K562 (cell line): ENCODE data around the gene POU3F1. TPM values are rescaled to one million over a fixed set of nuclear protein-coding genes. Genes with fewer than 3 reads are reported as not detected.

Source experiments
- ARID4B ChIP-seq: sonication (generic); formaldehyde crosslinking; IDR thresholded peaks from 2 replicates; pipeline ENCODE4 v1.8.0; 2022; ENCODE audit warnings: mild to moderate bottlenecking, missing genetic modification reagents
- BRCA1 ChIP-seq, 2 experiments: fragments of 450-650 bp in 1 of 2; sonication (generic) in 1 of 2; formaldehyde crosslinking in 1 of 2; IDR thresholded peaks; 2 replicates each; pipeline versions ENCODE4 v1.5.0 to v1.6.1; 2017 to 2020; ENCODE audit warnings: mild to moderate bottlenecking in 1 of 2, missing genetic modification reagents in 1 of 2
- CCAR2 ChIP-seq: fragments of 200-400 bp; formaldehyde crosslinking; IDR thresholded peaks from 2 replicates; pipeline ENCODE4 v1.6.1; 2017; ENCODE audit warnings: mild to moderate bottlenecking, low read depth, low read length
- CEBPB ChIP-seq: fragments of 450-650 bp; IDR thresholded peaks from 2 replicates; pipeline ENCODE4 v1.6.1; 2016; ENCODE audit warnings: missing genetic modification characterization, missing compliant biosample characterization
- E2F6 ChIP-seq, 2 experiments: IDR thresholded peaks; 2 replicates each; pipeline ENCODE4 v1.6.1; 2011; ENCODE audit warnings: borderline replicate concordance in 1 of 2, control low read depth in 1 of 2, low read depth in 1 of 2, low read length in 1 of 2, mild to moderate bottlenecking in 1 of 2, mixed read lengths in 1 of 2, moderate library complexity in 1 of 2; ENCODE audit not compliant: insufficient read depth in 1 of 2, insufficient read length in 1 of 2, poor library complexity in 1 of 2, severe bottlenecking in 1 of 2; ENCODE audit errors: extremely low read depth in 1 of 2
- EP400 ChIP-seq: fragments of 450-650 bp; IDR thresholded peaks from 2 replicates; pipeline ENCODE4 v1.6.1; 2017; ENCODE audit warnings: antibody characterized with exemption, mild to moderate bottlenecking, moderate library complexity
- HMG20B ChIP-seq: fragments of 250-450 bp; sonication (Bioruptor Pico); IDR thresholded peaks from 2 replicates; pipeline ENCODE4 v1.5.0; 2021; ENCODE audit warnings: mild to moderate bottlenecking
- MLLT1 ChIP-seq, 2 experiments: fragments of 450-650 bp; IDR thresholded peaks; 2 replicates each; pipeline ENCODE4 v1.6.1; 2016
- MTA3 ChIP-seq: fragments of 450-650 bp; formaldehyde crosslinking; IDR thresholded peaks from 2 replicates; pipeline ENCODE4 v1.6.1; 2017; ENCODE audit warnings: mild to moderate bottlenecking, borderline replicate concordance
- POLR2H ChIP-seq: IDR thresholded peaks from 2 replicates; pipeline ENCODE4 v1.6.1; 2016; ENCODE audit warnings: missing genetic modification characterization, low read depth, mild to moderate bottlenecking, control low read depth, missing compliant biosample characterization, moderate library complexity
- POLR3A ChIP-seq: IDR thresholded peaks from 2 replicates; pipeline ENCODE4 v1.6.1; 2011; ENCODE audit warnings: borderline replicate concordance, mild to moderate bottlenecking, moderate library complexity; ENCODE audit not compliant: insufficient read length, insufficient read depth; ENCODE audit errors: extremely low read depth
- RBM17 ChIP-seq: fragments of 200-400 bp; formaldehyde crosslinking; IDR thresholded peaks from 2 replicates; pipeline ENCODE4 v1.6.1; 2017; ENCODE audit warnings: low read depth, mild to moderate bottlenecking, low read length, borderline replicate concordance
- SMAD2 ChIP-seq: fragments of 150-350 bp; IDR thresholded peaks from 2 replicates; pipeline ENCODE4 v1.6.1; 2014; ENCODE audit warnings: low read depth, mild to moderate bottlenecking, low read length
- SNIP1 ChIP-seq: fragments of 450-650 bp; IDR thresholded peaks from 2 replicates; pipeline ENCODE4 v1.7.1; 2017; ENCODE audit warnings: low read depth, mild to moderate bottlenecking
- SRSF9 ChIP-seq: fragments of 200-400 bp; formaldehyde crosslinking; IDR thresholded peaks from 2 replicates; pipeline ENCODE4 v1.6.1; 2017; ENCODE audit warnings: low read depth, low read length, borderline replicate concordance
- SUPT5H ChIP-seq: fragments of 450-650 bp; IDR thresholded peaks from 2 replicates; pipeline ENCODE4 v1.6.1; 2016
- polyA plus RNA-seq, 8 experiments: library from polyadenylated mRNA; depleted of rRNA in 4 of 8; stranded (reverse) in 5 of 8; unstranded in 3 of 8; fragments of >200 nt; fragmentation: Nextera tagmentation in 2 of 8; fragmentation: Illumina TruSeq in 1 of 8; extraction: Ambion mirVana in 2 of 8; extraction: Trizol in 1 of 8; gene quantifications; 2 replicates each; pipeline versions ENCODE4 v1.2.1 to v1.2.3, GENCODE V29; 2011 to 2014; ENCODE audit warnings: inconsistent platforms in 1 of 8, missing spikeins in 1 of 8
- total RNA-seq, 7 experiments: library from RNA; depleted of rRNA in 6 of 7; stranded (reverse); fragments of >200 nt in 6 of 7; fragmentation: Illumina TruSeq in 2 of 7; extraction: Trizol in 2 of 7; gene quantifications; 2 replicates each; pipeline versions ENCODE4 v1.2.1 to v1.2.3, GENCODE V29; 2011 to 2021; ENCODE audit warnings: low replicate concordance in 1 of 7
- TF ChIP-seq, protein P1 (sequence below): IDR thresholded peaks from 2 replicates; pipeline ENCODE4 v1.6.1; 2011; ENCODE audit warnings: borderline replicate concordance, low read depth, mild to moderate bottlenecking, moderate library complexity, low read length; ENCODE audit not compliant: insufficient read depth, poor library complexity, severe bottlenecking

The POU3F1 gene
- total and polyA plus RNA-seq, 9 of the 15 experiments (the other 6 are each of a cell fraction or from before 2014, with no cell fraction given) = 0.09 TPM; not detected in 8

DNA sequence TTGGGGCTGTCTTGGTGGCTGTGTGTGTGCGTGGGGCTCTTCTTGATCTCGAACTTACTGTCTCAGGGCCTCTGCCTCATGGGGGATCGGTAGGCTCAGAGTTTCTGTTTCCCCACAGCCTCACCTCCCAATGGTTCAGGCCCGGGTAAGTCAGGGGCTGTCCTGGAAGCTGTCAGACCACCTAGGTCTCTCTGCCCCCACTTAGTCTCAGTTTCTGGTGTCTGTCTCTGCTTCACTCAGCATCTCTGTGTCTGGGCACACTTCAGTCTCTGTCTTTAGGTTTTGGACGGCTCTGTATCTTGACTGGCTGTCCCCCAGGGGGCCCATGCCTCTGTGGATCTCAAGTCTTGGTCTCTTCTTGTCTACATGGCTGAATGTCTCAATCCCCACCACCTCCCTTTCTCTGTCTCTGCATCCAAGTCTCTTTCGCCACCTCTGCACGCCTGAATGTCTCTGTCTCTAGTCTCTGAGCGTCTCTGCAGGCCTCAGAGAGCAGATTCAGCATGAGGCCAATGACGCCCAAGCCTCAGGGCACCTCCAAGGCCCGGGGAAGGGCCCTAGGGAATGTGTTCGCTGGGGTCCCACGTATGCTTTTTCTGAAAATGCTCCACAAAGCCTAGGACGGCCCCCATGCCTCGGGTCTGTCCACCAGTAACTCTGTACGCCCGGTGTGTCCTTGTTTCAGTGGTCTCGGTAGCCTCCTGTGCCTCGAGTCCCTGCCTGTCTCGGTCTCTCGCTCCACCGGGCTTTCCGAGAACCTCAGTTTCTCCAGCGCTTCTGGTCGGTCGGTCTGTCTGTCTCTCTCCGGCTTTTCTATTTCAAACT, 42.1 kb downstream of the POU3F1 start (continued):
- no peak for TF ChIP-seq CCAR2
- TF ChIP-seq MLLT1 (IDR thresholded peaks at IDR 0.05) = peak; percentile 50 to 85; a peak in 1 of 4 replicates
- TF ChIP-seq, protein P1, sequence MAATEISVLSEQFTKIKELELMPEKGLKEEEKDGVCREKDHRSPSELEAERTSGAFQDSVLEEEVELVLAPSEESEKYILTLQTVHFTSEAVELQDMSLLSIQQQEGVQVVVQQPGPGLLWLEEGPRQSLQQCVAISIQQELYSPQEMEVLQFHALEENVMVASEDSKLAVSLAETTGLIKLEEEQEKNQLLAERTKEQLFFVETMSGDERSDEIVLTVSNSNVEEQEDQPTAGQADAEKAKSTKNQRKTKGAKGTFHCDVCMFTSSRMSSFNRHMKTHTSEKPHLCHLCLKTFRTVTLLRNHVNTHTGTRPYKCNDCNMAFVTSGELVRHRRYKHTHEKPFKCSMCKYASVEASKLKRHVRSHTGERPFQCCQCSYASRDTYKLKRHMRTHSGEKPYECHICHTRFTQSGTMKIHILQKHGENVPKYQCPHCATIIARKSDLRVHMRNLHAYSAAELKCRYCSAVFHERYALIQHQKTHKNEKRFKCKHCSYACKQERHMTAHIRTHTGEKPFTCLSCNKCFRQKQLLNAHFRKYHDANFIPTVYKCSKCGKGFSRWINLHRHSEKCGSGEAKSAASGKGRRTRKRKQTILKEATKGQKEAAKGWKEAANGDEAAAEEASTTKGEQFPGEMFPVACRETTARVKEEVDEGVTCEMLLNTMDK = peak; percentile 55
- TF ChIP-seq BRCA1 (IDR thresholded peaks at IDR 0.05) = no peak
- TF ChIP-seq BRCA1 (CRISPR knock-in tag; IDR thresholded peaks at IDR 0.05) = no peak
- TF ChIP-seq CEBPB (tag) = no peak
- peak; percentile 62 for TF ChIP-seq SUPT5H
- no peak for TF ChIP-seq RBM17
- TF ChIP-seq E2F6 (IDR thresholded peaks at IDR 0.05; ENCODE audit: borderline replicate concordance in 1 of 2, extremely low read depth in 1 of 2, insufficient read depth in 1 of 2, insufficient read length in 1 of 2, low read depth in 1 of 2, low read length in 1 of 2, poor library complexity in 1 of 2, severe bottlenecking in 1 of 2) = no peak
- TF ChIP-seq POLR3A = no peak
- no peak for TF ChIP-seq SMAD2
- peak; percentile 57; the same call in 1 of the 2 replicates for TF ChIP-seq ARID4B (CRISPR knock-in tag)
- no peak for TF ChIP-seq HMG20B (CRISPR knock-in tag)
- TF ChIP-seq SRSF9 = no peak
- no peak for TF ChIP-seq POLR2H
- 0 out of 2 replicates have a peak, but pooled peaks have one; percentile 2 for TF ChIP-seq EP400
- TF ChIP-seq SNIP1 = no peak
- TF ChIP-seq MTA3 = peak; percentile 25; the same call in 1 of the 2 replicates
